ENCODE measurements around the gene PTGDS. TPM values are rescaled to one million over a fixed set of nuclear protein-coding genes. Genes with fewer than 3 reads are reported as not detected.

Gene PTGDS
- total RNA-seq, 1 experiment from 2014 or later: not detected

DNA sequence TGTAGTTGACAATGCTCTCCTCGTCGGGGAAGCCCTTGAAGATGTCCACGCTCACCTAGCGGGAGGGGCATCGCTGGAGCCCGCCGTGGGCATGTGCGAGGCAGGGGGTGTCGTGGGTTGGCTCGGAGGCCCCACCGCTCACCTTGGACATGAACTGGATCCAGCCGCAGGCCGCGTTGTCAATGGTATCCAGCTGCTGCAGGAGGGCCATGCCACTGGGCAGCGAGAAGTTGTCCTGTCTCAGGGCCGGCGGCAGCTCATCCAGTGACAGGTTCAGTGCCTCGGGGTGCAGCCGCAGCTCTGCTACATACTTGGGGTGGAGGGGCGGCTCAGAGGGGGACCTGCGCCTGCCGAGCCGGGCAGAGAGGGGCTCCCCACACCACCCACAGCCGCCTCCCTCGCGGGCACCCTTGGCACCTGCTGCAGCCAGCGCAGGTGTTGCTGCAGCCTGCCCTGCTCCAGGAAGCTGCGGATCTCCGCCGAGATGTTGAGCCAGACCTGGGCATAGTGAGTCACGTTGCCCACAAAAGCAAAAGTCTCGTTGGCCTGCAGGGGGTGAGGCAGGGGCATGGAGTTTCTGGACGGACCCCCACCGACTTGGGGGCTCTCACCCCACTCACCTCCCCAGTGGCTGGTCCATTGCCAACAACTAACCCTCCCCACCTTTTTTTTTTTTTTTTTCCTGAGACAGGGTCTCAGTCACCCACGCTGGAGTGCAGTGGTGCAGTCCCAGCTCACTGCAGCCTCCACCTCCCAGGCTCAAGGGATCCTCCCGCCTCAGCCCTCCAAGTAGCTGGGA is 41.7 kb downstream of the PTGDS start:
- Mint-ChIP-seq H3K27ac (ENCODE audit: unreplicated experiment) (no peak overlapping the region), H3K27me3 (ENCODE audit: unreplicated experiment) (no peaks in the 10 kb centered on the region), H3K4me3 (ENCODE audit: low read depth, unreplicated experiment) (no peak overlapping the region), H3K9me3 (ENCODE audit: low read depth, unreplicated experiment) (no peaks in the 10 kb centered on the region), H3K36me3 (ENCODE audit: insufficient read depth, unreplicated experiment) (peaks cover 20% of the 10 kb centered on the region), H3K4me1 (ENCODE audit: low read depth, unreplicated experiment) (no peaks in the 10 kb centered on the region)
- intact Hi-C loops (cut with micrococcal nuclease; ENCODE audit: unreplicated experiment): no loop called here
- no peak for DNase-seq
- TF ChIP-seq, protein P1, sequence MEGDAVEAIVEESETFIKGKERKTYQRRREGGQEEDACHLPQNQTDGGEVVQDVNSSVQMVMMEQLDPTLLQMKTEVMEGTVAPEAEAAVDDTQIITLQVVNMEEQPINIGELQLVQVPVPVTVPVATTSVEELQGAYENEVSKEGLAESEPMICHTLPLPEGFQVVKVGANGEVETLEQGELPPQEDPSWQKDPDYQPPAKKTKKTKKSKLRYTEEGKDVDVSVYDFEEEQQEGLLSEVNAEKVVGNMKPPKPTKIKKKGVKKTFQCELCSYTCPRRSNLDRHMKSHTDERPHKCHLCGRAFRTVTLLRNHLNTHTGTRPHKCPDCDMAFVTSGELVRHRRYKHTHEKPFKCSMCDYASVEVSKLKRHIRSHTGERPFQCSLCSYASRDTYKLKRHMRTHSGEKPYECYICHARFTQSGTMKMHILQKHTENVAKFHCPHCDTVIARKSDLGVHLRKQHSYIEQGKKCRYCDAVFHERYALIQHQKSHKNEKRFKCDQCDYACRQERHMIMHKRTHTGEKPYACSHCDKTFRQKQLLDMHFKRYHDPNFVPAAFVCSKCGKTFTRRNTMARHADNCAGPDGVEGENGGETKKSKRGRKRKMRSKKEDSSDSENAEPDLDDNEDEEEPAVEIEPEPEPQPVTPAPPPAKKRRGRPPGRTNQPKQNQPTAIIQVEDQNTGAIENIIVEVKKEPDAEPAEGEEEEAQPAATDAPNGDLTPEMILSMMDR (IDR thresholded peaks at IDR 0.05; ENCODE audit: unreplicated experiment): no peak
- no TSS peak for BruUV-seq (replicated peaks)
- CTCF ChIA-PET: interaction anchor here (0.6 kb wide), 1 partner anchor 81 kb away, joined by 5 read pairs; no protein-coding TSS in a partner anchor

DNA sequence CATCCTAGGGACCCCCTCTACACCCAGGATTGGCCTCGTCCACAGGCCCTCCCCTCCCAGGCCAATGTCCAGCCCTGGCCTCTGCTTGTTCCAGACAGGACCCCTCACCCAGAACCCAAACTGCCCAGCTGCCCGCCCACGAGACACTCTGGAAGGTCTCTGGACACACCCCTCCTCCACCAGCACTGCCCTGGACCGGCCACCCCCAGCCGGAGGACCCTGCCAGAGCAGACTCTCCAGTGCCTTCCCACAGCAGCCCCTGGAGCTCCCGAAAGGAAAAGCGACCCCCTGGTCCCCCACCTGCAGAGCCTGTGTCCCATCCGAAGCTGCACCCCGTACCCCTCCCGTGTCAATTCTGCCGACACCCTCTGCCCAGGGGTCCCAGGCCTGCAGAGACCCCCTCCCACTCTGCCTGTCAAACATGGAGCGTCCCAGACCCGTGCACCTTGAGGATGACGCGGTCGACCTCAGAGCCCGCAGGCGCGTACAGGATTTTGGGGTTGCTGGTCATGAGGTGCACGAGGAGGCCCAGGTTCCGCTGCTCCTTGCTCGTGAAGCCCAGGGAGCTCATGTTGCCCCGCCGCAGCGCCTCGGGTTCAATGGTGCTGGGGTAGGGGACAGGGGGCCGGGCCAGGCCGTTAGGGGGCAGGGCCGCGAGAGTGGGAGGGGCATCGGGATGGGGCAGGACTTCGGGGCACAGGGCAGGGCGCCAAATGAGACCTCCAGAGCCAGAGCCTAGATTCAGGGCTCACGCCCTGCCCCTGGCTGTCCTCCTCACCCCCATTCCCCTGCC is 42.8 kb downstream of the PTGDS start:
- no peak overlapping the region for H3K4me3 Mint-ChIP-seq (ENCODE audit: low read depth, unreplicated experiment)
- H3K4me1 Mint-ChIP-seq (ENCODE audit: low read depth, unreplicated experiment): no peaks in the 10 kb centered on the region
- DNase-seq: no peak
- no peaks in the 10 kb centered on the region for H3K27me3 Mint-ChIP-seq (ENCODE audit: unreplicated experiment)
- intact Hi-C loops (cut with micrococcal nuclease; ENCODE audit: unreplicated experiment): no loop called here
- peaks cover 19% of the 10 kb centered on the region for H3K36me3 Mint-ChIP-seq (ENCODE audit: insufficient read depth, unreplicated experiment)
- H3K9me3 Mint-ChIP-seq (ENCODE audit: low read depth, unreplicated experiment): no peaks in the 10 kb centered on the region
- no TSS peak for BruUV-seq (replicated peaks)
- H3K27ac Mint-ChIP-seq (ENCODE audit: unreplicated experiment): no peak overlapping the region
- CTCF ChIA-PET: no interaction called here
- TF ChIP-seq, protein P1 (IDR thresholded peaks at IDR 0.05; ENCODE audit: unreplicated experiment): no peak

GRCh38 chr9:137020771-137021567 is 43.7 kb downstream of the PTGDS start:
- no peaks in the 10 kb centered on the region for H3K9me3 Mint-ChIP-seq (ENCODE audit: low read depth, unreplicated experiment)
- H3K36me3 Mint-ChIP-seq (ENCODE audit: insufficient read depth, unreplicated experiment): peaks cover 17% of the 10 kb centered on the region
- CTCF ChIA-PET: interaction anchor here (0.6 kb wide), 1 partner anchor 53 kb away, joined by 8 read pairs; no protein-coding TSS in a partner anchor
- DNase-seq: no peak
- TF ChIP-seq, protein P1 (IDR thresholded peaks at IDR 0.05; ENCODE audit: unreplicated experiment): no peak
- H3K27me3 Mint-ChIP-seq (ENCODE audit: unreplicated experiment): no peaks in the 10 kb centered on the region
- intact Hi-C loops (cut with micrococcal nuclease; ENCODE audit: unreplicated experiment): no loop called here
- H3K4me1 Mint-ChIP-seq (ENCODE audit: low read depth, unreplicated experiment): no peaks in the 10 kb centered on the region
- no peak overlapping the region for H3K4me3 Mint-ChIP-seq (ENCODE audit: low read depth, unreplicated experiment)
- H3K27ac Mint-ChIP-seq (ENCODE audit: unreplicated experiment): no peak overlapping the region
- no TSS peak for BruUV-seq (replicated peaks)

DNA sequence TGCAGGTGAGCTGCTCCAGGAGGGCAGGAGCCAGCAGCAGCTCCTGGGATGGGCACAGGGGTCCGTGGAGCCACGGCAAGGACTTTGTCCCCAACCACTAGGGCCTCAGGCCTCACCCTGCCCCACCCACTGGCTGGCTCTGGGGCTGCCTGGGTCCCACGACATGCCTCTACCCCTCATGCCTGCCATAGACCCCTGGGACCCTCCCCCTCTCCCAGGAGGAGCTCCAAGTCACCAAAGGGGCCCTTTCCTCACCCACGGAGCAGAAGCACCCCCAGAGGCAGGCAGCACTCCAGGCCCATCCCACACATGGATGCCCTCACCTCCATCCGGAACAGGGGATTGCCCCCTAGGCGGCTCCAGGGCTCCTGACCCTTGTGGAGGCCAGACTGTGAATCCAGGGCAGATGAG is 44.3 kb downstream of the PTGDS start:
- Mint-ChIP-seq H3K4me1 (ENCODE audit: low read depth, unreplicated experiment) (no peaks in the 10 kb centered on the region), H3K36me3 (ENCODE audit: insufficient read depth, unreplicated experiment) (peaks cover 17% of the 10 kb centered on the region), H3K4me3 (ENCODE audit: low read depth, unreplicated experiment) (no peak overlapping the region), H3K9me3 (ENCODE audit: low read depth, unreplicated experiment) (no peaks in the 10 kb centered on the region), H3K27me3 (ENCODE audit: unreplicated experiment) (no peaks in the 10 kb centered on the region), H3K27ac (ENCODE audit: unreplicated experiment) (peak overlapping the region; percentile 58)
- no TSS peak for BruUV-seq (replicated peaks)
- TF ChIP-seq, protein P1 (IDR thresholded peaks at IDR 0.05; ENCODE audit: unreplicated experiment): no peak
- no peak for DNase-seq
- intact Hi-C loops (cut with micrococcal nuclease; ENCODE audit: unreplicated experiment): no loop called here
- CTCF ChIA-PET: interaction anchor here (0.6 kb wide), 1 partner anchor 54 kb away, joined by 8 read pairs; no protein-coding TSS in a partner anchor
